NB4 (cell line): ENCODE data around the gene MYLK4.
A peak's percentile ranks its signal among the peaks of the same experiment; 100 is the strongest.

Experiments used
- CTCF ChIP-seq: IDR thresholded peaks from one replicate; pipeline ENCODE4 v1.5.1; 2012; ENCODE audit warnings: low read depth, low read length
- MYC ChIP-seq: IDR thresholded peaks from 2 replicates; pipeline ENCODE4 v1.6.1; 2011; ENCODE audit warnings: low read depth, low read length
- POLR2A ChIP-seq: IDR thresholded peaks from 2 replicates; pipeline ENCODE4 v1.6.1; 2011; ENCODE audit warnings: mild to moderate bottlenecking; ENCODE audit not compliant: insufficient read length; ENCODE audit errors: extremely low read depth

- TF ChIP-seq MYC (0 out of 2 replicates have a peak, but pooled peaks have one; percentile 26), CTCF (peak; percentile 90), POLR2A (no peak)
Measured at GRCh38 chr6:2749969-2750600, 637 bp downstream of the MYLK4 start.
